NB4 (cell line): ENCODE results near the gene CUZD1.

Source experiments
- DNase-seq: peaks from one replicate; pipeline ENCODE4 v3.0.0; 2010; ENCODE audit warnings: low read depth
- H3K4me3 ChIP-seq: one replicate; pipeline ENCODE4 v1.5.1; 2011; ENCODE audit warnings: mild to moderate bottlenecking, low read depth, low read length, moderate library complexity
- CTCF ChIP-seq: IDR thresholded peaks from one replicate; pipeline ENCODE4 v1.5.1; 2012; ENCODE audit warnings: low read depth, low read length
- MAX ChIP-seq: IDR thresholded peaks from 2 replicates; pipeline ENCODE4 v1.6.1; 2011; ENCODE audit warnings: low read depth, low read length
- MYC ChIP-seq: IDR thresholded peaks from 2 replicates; pipeline ENCODE4 v1.6.1; 2011; ENCODE audit warnings: low read depth, low read length
- POLR2A ChIP-seq: IDR thresholded peaks from 2 replicates; pipeline ENCODE4 v1.6.1; 2011; ENCODE audit warnings: mild to moderate bottlenecking; ENCODE audit not compliant: insufficient read length; ENCODE audit errors: extremely low read depth

The CUZD1 gene

DNA sequence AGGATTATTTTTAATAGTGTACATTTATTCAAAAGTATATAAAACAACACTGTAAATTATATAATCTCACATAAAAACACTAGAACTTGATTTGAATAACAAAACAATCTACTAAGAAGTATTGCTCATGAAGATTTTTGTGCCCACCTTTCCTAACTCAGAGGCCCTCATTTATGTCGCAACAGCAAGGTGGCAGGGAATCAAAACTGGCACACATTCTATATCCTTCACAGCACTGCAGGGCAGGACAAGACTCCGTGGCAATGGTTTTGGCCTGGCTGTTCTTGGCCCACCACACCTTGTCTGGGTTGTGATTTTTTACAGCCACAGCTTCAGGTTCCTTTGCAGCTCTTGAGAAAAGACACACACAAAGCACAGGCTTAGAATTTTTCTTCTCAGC lies 3.4 kb upstream of the CUZD1 start:
- no peak overlapping the region for H3K4me3 ChIP-seq
- DNase-seq = no peak
- TF ChIP-seq POLR2A (no peak), MAX (no peak), CTCF (no peak), MYC (no peak)

- no peak overlapping the region for H3K4me3 ChIP-seq
- DNase-seq = peak; percentile 44
- TF ChIP-seq MAX = no peak
- TF ChIP-seq CTCF = no peak
- no peak for TF ChIP-seq POLR2A
- TF ChIP-seq MYC = no peak
Observed at GRCh38 chr10:122847782-122848604, 2.3 kb upstream of the CUZD1 start.

- H3K4me3 ChIP-seq = no peak overlapping the region
- TF ChIP-seq MAX (no peak), POLR2A (no peak), CTCF (no peak), MYC (no peak)
- DNase-seq = no peak
Observed at GRCh38 chr10:122844146-122844545, 1.5 kb downstream of the CUZD1 start.

DNA sequence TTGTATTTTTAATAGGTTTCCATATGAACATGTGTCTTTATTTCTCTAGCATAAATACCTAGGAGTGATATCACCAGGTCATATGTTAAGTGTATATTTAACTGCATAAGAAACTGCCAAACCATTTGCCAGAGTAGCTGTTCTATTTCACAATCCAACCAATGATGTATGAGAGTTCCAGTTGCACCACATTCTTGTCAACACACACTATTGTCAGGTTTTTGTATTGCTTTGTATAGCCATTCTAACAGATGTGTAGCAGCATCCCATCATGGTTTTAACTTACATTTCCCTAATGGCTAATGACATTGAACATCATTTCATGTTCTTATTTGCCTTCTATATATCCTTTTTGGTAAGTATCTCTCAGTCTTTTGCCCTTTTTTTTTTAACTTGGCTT lies 4.1 kb downstream of the CUZD1 start:
- TF ChIP-seq MYC (no peak), CTCF (no peak), MAX (no peak), POLR2A (no peak)
- H3K4me3 ChIP-seq = no peak overlapping the region
- DNase-seq = no peak

DNA sequence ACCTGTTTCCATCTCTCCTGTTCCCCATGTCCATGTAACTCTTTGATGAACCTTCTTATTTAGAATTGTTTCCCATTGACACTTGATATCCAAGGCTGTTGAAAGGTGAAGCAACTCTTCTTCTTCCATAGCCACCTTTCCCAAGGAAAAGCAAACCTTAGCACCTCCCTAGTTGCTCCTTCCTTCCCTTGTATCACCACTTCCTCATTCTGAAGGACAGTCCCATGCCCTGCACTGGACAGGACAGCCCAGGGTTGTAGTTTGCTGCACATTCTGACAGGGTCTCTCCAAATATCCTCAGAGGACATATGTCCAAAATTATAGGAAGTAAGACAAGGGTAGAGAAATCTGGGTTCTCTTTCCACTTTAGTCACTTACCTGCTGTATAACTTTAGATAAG lies 6.2 kb downstream of the CUZD1 start:
- no peak for TF ChIP-seq MAX
- TF ChIP-seq CTCF = no peak
- no peak for TF ChIP-seq POLR2A
- TF ChIP-seq MYC = no peak
- no peak overlapping the region for H3K4me3 ChIP-seq

GRCh38 chr10:122838880-122839279 lies 6.8 kb downstream of the CUZD1 start:
- no peak for TF ChIP-seq MAX
- no peak for TF ChIP-seq MYC
- TF ChIP-seq POLR2A = no peak
- no peak for TF ChIP-seq CTCF
- no peak for DNase-seq
- H3K4me3 ChIP-seq = no peak overlapping the region

More for the DNA sequence above, 6.2 kb downstream of the CUZD1 start:
- no peak for DNase-seq
